GM19043 (cell line): ENCODE data around the gene RIC8B.
"Not testable (repeated sequence)": the region's sequence is repeated elsewhere in the genome, so short reads cannot be mapped to it uniquely, and the experiment has no call there.

Experiments used
- ATAC-seq: cut with Tn5 transposase; IDR thresholded peaks from one replicate; pipeline ENCODE4 v1.9.1; 2021; ENCODE audit warnings: low read depth; ENCODE audit not compliant: unreplicated experiment

The RIC8B gene, protein sequence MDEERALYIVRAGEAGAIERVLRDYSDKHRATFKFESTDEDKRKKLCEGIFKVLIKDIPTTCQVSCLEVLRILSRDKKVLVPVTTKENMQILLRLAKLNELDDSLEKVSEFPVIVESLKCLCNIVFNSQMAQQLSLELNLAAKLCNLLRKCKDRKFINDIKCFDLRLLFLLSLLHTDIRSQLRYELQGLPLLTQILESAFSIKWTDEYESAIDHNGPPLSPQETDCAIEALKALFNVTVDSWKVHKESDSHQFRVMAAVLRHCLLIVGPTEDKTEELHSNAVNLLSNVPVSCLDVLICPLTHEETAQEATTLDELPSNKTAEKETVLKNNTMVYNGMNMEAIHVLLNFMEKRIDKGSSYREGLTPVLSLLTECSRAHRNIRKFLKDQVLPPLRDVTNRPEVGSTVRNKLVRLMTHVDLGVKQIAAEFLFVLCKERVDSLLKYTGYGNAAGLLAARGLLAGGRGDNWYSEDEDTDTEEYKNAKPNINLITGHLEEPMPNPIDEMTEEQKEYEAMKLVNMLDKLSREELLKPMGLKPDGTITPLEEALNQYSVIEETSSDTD

DNA sequence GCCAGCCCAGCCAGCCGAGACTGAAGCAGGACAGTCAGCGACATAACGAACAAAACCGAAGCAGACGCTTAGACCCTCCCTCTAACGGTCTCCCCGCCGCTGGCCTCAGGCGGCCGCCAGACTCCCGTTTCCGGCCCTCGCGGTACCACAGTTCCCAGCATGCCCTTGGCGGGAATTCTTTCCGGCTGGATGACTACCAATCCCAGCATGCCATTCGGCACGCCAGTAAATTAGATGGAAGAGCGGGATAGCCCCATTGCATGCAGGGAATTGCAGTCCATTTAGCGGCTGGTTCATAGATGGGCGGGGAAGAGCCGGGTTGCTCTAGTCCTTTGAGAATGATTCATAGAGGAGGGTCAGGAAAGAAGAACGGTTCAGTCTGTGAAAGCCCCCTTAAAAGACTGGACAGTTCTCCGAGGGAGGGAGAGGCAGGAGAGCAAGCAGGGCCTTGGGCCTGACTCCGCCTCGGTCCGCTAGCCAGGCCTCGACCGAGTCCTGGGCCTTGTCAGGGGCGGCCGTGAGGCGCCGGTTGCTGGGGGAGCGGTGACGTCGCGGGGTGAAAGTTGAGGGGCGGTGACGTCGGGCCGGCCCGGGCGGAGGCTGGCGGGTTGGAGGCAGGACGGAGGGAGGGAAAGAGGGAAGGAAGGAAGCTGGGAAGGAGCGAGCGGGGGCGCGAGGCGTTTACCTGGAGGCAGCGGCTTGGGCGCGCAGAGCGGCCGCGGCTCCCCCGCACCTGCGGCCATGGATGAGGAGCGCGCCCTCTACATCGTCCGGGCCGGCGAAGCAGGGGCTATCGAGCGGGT, at the start of gene RIC8B:
Gene RIC8B, plus strand, starts transcription at position 678 of the 803 bp plus-strand sequence. Its CDS starts 64 bp downstream, at position 742.
- peak; percentile 84 for ATAC-seq

DNA sequence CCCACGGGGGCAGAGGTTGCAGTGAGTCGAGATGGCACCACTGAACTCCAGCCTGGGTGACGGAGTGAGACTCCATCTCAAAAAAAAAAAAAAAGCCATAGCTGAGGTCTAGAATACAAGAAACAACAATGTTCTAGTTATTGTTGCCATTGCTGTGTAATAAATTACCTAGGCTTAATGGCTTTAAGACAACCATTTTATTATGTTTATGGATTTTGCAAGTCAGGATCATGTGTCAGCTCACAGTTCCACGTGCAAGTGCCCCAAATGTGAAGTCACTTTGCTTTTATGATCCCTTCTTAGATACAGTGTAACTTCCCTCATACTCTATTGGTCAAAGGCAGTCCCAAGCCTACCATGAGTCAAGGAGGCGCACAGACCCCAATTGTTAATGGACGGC, 49.5 kb upstream of the RIC8B start:
- ATAC-seq = no peak

DNA sequence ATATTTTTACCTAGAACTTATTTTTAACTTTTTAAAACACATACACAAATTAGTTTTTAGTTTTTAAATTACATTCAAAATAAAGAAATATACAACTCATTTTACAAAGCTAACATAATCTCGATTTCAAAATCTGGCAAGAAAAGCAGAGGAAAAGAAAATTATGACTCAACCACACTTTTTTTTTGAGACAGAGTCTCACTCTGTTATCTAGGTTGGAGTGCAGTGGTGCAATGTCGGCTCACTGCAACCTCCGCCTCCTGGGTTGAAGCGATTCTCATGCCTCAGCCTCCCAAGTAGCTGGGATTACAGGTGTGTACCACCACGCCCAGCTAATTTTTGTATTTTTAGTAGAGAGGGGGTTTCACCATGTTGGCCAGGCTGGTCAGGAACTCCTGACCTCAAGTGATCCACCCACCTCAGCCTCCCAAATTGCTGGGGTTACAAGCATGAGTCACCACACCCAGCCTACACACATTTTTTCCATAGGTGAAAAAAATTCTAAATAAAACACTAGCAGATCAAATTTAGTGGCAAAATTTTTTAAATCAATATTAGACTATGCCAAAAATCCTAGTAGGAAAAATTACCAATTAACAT, 47.8 kb upstream of the RIC8B start:
- not testable (repeated sequence) for ATAC-seq

DNA sequence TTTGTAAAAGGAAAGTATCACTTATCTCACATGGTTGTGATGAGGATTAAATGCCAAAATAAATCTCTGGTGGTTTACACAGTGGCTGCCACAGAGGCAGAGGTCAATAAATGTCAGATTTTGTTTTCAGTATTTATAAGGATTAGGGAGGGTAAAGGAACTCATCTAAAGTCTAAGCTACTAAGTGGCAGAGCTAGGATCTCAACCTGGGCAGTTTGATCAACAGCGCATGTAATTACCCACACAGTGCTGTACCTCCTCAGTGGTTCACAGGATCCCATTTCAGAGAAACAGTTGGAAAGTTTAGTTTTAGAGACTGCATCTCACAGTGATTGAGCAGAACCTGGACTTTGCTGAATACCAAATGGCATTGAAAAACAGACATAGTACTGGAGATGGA, 44.9 kb upstream of the RIC8B start:
- ATAC-seq = no peak

DNA sequence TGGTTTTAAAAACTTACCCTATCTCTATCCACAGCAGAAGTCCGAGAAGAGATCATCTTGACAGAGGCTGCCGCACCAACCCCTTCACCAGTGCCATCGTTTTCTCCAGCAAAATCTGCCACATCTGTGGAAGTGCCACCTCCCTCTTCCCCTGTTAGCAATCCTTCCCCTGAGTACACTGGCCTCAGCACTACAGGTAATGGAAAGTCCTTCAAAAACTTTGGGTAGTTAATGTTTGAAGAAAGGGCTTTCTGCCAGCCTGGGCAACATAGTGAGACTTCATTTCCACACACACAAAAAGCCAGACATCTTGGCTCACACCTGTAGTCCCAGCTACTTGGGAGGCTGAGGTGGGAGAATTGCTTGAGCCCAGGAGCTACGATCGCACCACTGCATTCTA, 41.6 kb upstream of the RIC8B start:
- ATAC-seq = no peak

DNA sequence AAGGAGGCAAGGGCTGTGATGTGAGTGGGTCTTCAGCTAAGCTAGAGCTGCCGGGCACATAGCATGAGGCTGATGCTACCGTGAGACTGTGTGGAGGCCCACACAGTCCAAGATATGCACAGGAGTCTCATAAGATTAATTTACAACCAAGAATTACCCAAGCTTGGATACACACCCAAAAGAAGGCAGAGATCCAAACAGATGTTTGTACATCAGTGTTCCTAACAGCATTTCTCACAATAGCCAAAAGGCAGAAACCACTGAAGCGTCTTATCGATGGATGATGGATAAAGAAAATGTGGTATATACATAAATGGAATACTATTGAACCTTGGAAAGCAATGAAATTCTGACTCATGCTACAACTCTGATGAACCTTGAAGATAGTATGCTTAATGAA, 40.8 kb upstream of the RIC8B start:
- no peak for ATAC-seq

DNA sequence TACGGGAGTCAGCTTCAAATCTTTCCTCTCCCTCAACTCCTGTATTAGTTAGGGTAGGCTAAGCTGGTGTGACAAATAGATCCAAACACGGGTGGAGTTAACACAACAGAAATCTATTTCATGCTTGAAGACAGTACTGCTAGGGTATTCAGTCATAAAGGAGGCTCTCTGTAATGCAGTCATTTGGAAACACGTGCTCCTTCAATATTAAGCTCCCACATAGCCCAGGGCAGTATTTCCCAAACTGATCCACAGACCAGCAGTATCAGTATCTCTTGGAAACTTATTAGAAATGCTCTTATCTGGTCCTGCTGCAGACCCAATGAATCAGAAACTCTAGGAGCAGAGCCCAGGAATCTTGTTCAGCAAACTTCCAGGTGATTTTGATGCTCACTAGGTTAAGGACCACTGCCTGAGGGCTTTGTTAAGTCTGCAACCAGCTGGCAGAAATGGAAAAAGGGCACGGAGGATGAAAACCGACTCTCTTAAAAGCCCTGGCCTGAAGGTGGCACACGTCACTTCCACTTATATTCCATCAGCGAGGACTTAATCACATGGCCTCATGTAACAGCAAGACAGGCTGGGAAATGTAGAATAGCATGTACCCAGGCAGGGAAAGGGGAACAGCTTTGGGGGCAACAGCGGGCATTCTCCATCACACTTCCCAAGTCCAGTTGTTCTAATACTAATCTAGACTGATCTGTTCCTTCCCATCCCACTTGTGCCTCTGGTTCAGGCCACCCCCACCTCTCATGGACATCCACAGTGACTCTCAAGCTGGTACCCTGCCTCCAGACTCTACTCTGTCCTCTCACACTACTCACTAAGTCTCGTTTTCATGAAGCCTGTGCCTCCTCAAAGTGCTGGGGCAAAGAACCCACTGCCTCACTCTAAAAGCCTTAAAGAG, 38.2 kb upstream of the RIC8B start:
- ATAC-seq = no peak

DNA sequence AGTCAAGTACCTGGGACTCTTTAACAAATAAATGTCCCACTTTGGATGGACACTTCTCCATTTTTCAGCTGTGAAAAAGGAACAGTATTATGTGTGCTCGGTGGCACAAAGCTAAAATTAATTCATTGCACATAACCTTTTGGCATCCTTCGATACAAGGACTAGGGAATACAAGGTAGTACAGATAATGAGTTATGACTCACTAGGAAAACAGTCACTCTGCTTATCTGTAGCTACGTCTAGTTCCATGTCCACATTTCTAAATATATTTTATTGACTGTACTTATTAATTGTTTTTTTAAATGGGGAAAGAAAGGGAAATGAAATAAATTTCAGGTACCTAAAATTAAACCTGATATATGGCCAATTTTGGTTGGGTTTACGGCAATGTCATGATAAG, 35.2 kb upstream of the RIC8B start:
- ATAC-seq = no peak

DNA sequence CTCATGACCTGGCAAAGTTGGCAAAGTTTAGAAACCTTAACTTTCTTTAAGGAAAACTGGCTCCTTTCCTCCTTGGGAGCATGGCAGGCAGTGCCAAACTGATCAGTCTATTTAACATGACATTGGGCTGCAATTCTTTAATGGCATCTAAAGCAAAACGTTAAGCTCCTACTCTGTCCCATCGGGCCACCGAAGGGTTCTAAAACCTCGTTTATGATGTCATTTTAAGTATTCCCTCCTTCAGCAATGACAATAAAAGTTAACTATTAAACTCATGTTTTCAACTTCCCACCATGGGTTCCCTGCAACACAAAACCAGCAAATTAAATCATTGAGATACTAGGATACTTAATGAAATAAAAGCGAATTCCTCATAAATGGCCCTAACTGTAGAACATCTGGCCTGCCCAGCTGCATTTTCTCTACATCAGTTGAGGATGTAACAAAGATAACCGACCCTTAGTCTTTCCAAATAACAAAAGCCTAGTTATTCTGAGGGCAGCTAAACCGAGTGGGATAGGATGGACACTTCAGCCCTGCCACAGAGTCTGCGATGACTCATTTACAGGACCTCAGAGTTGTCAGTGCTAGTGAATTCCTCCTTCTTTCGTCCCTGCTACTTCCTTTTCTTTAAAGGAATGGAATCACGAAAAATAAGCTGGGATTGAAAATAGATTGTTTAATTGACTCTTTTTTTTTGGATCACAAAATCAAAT, 34.5 kb upstream of the RIC8B start:
- ATAC-seq = no peak

DNA sequence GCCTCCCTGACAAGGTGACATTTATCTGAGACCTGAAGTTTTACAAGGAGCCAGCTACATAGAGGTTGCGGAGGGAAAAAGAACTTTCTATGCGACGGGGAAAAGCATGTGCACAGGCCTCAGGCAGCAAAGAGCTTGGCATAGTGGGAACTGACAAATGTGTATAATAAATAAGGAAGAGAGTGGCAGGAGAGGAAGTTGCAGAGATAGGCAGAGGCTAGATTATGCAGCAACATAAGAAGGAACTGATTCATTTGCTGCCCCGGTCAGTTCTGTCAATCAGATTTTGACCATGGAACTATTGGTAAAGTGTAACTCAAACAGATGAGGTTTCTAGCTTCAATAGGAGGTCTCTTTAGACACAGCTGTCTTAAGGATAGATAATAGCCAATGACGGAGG, 33.7 kb upstream of the RIC8B start:
- no peak for ATAC-seq

DNA sequence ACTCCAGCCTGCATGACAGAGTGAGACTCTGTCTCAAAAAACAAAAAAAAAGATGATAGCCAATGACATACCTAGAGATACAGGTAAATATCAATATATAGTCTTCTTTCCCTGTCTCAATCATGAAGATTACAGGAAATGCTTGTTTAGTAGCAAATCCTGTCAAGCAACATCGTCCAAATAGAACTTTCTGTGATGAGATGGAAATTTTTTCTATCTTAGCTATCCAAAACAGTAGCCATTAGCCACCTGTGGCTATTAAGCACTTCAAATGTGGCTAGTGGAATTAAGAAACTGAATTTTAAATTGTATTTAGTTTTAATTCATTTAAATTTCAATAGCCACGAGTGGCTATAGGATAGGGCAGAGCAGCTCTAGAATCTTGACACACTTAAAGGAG, 33.2 kb upstream of the RIC8B start:
- ATAC-seq = no peak

DNA sequence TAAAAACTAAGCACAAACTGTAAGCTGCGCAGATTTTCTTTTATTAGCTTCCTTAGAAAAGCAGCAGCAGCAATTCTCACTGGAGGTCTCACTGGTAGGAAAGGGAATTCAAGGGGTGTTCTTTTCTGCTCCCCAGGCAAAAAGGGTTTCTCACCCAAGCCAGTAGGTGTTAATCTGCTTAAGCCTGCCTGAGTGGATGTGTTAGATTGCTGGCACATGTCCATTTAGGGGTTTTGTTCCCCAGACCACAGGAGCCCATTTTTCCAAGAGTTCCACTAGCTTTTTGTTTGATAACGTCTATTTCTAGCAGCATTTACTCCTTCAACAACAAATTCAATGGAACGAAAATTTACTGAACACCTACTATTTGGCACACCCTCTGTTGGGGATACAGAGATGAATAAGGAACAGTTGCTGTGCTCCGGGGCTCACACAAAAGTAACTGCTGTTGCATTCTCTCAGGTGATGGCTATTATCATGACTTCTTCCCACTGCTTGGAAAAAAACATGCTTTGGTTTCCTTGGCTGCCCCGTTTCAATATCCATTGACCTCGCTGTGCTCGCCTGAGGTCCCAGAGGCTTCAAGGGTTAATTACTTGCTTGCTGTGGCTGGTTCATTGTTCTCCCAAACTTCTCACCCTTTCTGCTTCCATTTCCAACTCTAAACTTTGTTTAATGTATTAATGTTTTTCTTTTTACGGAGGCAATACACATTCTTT, 31.1 kb upstream of the RIC8B start:
- ATAC-seq = no peak

DNA sequence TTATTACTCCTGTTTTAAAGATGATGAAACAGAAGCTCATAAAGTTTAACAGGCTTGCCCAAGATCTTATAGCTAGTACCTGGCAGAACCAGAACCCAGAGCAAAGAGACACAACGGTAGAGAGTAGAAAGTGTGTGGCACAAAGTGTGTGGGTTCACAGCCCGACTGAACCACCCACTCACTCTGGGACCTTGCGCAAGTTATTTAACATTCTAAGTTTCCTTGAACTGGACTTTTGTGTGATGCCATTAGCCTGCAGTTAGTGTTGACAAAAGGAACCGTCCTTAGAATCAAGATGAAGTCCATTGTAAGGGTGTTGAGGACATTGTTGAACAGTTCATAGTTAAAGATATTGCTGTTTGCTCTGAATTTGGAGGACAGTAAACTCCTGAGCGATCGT, 29.9 kb upstream of the RIC8B start:
- no peak for ATAC-seq

DNA sequence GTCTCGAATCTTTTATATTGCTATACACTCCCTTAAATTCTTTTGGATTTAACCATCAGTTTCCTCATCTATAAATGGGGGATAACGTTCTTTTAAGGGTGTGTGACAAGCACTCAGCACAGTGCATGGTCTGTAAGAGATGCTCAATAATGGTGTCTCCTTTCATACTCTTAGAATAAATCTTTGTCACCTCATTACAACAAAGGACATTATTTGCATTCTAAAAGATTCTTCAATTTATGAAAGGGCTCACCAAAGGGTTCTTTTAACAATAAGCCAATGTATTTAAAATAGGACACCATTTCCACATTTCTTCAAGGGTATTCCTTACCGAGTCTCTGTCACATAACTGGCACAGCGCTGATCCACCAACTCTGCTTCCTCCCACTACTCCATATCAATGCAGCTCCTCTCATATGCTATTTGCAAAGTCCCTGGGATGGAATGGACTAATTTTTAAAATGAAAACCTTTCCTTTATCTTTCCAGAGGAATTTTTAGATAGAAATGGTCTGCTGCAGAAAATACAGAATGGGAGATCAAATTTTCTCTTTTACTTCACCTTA, 29.2 kb upstream of the RIC8B start:
- ATAC-seq = no peak

DNA sequence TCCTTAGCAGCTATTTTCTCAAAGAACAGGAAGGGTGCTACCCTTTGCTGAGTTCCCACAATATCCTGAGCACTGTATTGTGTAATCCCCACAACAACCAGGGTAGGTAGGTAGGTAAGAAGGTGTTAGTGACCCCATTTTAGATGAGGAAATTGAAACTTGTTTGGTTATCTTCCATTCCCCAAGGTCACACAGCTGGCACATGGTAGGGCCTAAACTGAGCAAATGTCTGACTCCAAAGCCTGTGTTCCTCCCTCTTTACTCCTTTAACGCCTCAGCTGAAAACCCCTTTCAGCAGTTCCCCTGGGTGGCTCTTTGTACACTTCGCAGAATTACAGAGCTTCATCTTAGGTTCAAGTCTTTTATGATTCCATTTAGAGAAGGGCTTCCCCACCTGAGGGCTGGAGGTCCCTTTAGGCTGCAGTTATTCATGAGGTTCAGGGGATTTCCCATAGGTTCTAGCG, 26.5 kb upstream of the RIC8B start:
- ATAC-seq = no peak

DNA sequence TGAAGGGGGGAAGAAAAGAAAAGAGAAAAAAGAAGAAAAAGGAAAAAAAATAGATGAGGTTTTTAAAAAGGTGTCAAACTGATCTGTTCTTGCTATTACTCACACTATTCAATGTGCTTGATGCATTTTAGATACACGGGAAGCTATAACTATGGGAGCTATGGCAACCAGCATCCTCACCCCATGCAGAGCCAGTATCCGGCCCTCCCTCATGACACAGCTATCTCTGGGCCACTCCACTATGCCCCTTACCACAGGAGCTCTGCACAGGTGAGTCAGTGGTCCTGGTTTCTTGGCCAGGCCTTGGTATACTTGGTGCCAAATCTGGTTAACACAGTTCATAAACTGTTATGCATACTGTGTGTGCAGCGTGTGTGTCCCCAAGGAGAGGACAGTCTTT, 24.0 kb upstream of the RIC8B start:
- ATAC-seq = no peak

DNA sequence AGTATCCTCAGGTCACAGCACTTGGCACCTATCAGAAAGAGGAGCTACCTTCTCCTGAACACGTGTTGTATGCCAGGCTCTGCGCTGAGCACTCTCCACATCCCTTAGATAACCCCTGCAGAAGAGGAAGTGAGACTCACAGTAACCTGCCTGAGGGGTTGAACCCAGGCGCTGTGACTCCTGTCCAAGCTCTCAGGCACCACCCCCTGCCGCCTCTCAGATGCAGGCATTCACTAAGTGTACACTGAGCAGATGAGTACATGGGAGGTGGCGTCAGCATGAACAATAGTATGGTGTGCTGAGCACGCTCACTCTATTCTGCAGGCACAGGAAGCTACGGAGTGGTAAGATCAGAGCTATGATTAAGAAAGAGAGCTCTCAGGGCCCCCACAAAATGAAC, 21.0 kb upstream of the RIC8B start:
- ATAC-seq = peak; percentile 98

DNA sequence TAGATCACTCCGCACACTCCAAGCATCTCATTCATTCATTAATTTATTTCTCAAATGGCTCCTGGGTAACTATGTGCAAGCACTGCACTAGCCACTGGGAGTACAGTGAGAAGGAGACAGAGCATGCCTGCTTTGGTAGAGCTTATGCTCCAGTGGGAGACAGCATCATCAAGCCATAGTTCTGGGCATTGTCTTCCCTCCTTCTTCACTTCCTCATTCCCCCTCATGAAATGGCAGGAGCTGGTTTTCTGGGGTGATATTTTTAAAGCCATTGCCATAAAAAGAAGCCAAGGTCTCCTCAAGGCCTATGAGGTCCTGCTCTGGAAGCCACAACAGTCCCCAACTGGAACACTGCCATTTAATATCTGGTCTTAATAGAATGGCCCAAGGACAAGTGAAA, 20.2 kb upstream of the RIC8B start:
- no peak for ATAC-seq
